A549 (cell line): ENCODE results near the gene SHLD1.

Source experiments
- CTCF ChIP-seq: fragments of >200 bp; sonication (Bioruptor Twin); formaldehyde crosslinking; IDR thresholded peaks from 3 replicates; pipeline ENCODE4 v1.5.1; 2016
- EP300 ChIP-seq, 2 experiments: fragments of >200 bp; sonication (Bioruptor Twin); formaldehyde crosslinking; IDR thresholded peaks; 2 replicates in 1 of 2; 3 replicates in 1 of 2; pipeline ENCODE4 v1.6.1; 2016 to 2017
- JUN ChIP-seq, 2 experiments: fragments of >200 bp; sonication (Bioruptor Twin); formaldehyde crosslinking; IDR thresholded peaks; 2 replicates in 1 of 2; 3 replicates in 1 of 2; pipeline ENCODE4 v1.6.1; 2016 to 2017
- POLR2A ChIP-seq: IDR thresholded peaks from 2 replicates; pipeline ENCODE4 v1.6.1; 2012; ENCODE audit warnings: mild to moderate bottlenecking, low read length
- RAD21 ChIP-seq, 2 experiments: fragments of >200 bp in 1 of 2; sonication (Bioruptor Twin) in 1 of 2; formaldehyde crosslinking in 1 of 2; IDR thresholded peaks in 1 of 2; conservative IDR thresholded peaks in 1 of 2; 2 replicates in 1 of 2; 3 replicates in 1 of 2; pipeline ENCODE4 v1.6.1; 2012 to 2018; ENCODE audit warnings: inconsistent platforms in 1 of 2
- RARB ChIP-seq: fragments of 250-450 bp; sonication (Bioruptor Pico); IDR thresholded peaks from 2 replicates; pipeline ENCODE4 v1.8.0; 2021; ENCODE audit warnings: mild to moderate bottlenecking, moderate library complexity
- REST ChIP-seq: fragments of 200-600 bp; sonication (generic); IDR thresholded peaks from 2 replicates; pipeline ENCODE4 v1.6.1; 2016; ENCODE audit warnings: antibody characterized with exemption, mild to moderate bottlenecking, moderate library complexity

- TF ChIP-seq CTCF (no peak), EP300 (IDR thresholded peaks at IDR 0.05) (no peak), POLR2A (no peak), JUN (IDR thresholded peaks at IDR 0.05) (no peak), RAD21 (conservative IDR thresholded peaks at IDR 0.05 in 1 of 2, IDR thresholded peaks at IDR 0.05 in 1 of 2) (no peak), REST (no peak), RARB (no peak)
These were observed 105.7 kb downstream of the SHLD1 start for GRCh38 chr20:5855939-5856338.
